Right lobe of liver (tissue), 4 donors: ENCODE results near the gene LXN.
"Not testable (repeated sequence)": the region's sequence is repeated elsewhere in the genome, so short reads cannot be mapped to it uniquely, and the experiment has no call there.

Experiments
- CTCF ChIP-seq, 4 donors: fragments of 200-600 bp in 3 of 4; fragments of 450-650 bp in 1 of 4; IDR thresholded peaks; one replicate each; pipeline versions ENCODE4 v1.5.1 to v1.8.0; 2016 to 2022; ENCODE audit warnings: antibody characterized with exemption in 4 of 4, mild to moderate bottlenecking in 2 of 4
- POLR2A ChIP-seq: fragments of 450-650 bp; IDR thresholded peaks from one replicate; pipeline ENCODE4 v1.6.1; 2017; ENCODE audit warnings: antibody characterized with exemption, mild to moderate bottlenecking
- donor health status: DM: no; HTN: no; CAD: no.
- donor health status: DM: no; HTN: no; CAD: no.
- donor health status: DM: no; HTN: yes; CAD: no.

- not testable (repeated sequence) for TF ChIP-seq CTCF (IDR thresholded peaks at IDR 0.05); POLR2A
Measured at GRCh38 chr3:158693866-158694456, 21.5 kb upstream of the LXN start.
